HG02763 (cell line): ENCODE results near the gene GDI2.
"Not testable (repeated sequence)": the region's sequence is repeated elsewhere in the genome, so short reads cannot be mapped to it uniquely, and the experiment has no call there.

Experiments
- ATAC-seq: cut with Tn5 transposase; IDR thresholded peaks from one replicate; pipeline ENCODE4 v1.9.1; 2021; ENCODE audit warnings: mild to moderate bottlenecking, moderate library complexity; ENCODE audit not compliant: unreplicated experiment

GDI2 gene

GRCh38 chr10:5813341-5814109 lies at the start of gene GDI2:
TSS of gene GDI2 (minus strand) at chr10:5813434. CDS start at chr10:5813258, 176 bp downstream.
- peak; percentile 82 for ATAC-seq

GRCh38 chr10:5862360-5862961 lies 49.2 kb upstream of the GDI2 start:
- ATAC-seq, result peak; percentile 93

- ATAC-seq, result no peak
Measured at GRCh38 chr10:5860066-5860465, 46.8 kb upstream of the GDI2 start.

- ATAC-seq, result no peak
Measured at GRCh38 chr10:5858811-5859210, 45.6 kb upstream of the GDI2 start.

- no peak for ATAC-seq
Measured at GRCh38 chr10:5856701-5857004, 43.4 kb upstream of the GDI2 start.

- no peak for ATAC-seq
Measured at GRCh38 chr10:5855979-5856700, 42.9 kb upstream of the GDI2 start.

- no peak for ATAC-seq
Measured at GRCh38 chr10:5854131-5854475, 40.9 kb upstream of the GDI2 start.

- ATAC-seq, result not testable (repeated sequence)
Measured at GRCh38 chr10:5846667-5847066, 33.4 kb upstream of the GDI2 start.

- no peak for ATAC-seq
Measured at GRCh38 chr10:5844345-5845055, 31.3 kb upstream of the GDI2 start.

- ATAC-seq, result no peak
Measured at GRCh38 chr10:5843686-5844344, 30.6 kb upstream of the GDI2 start.

- no peak for ATAC-seq
Measured at GRCh38 chr10:5841965-5842364, 28.7 kb upstream of the GDI2 start.

- peak; percentile 63 for ATAC-seq
Measured at GRCh38 chr10:5840314-5841307, 27.4 kb upstream of the GDI2 start.

GRCh38 chr10:5836181-5836580 lies 22.9 kb upstream of the GDI2 start:
- not testable (repeated sequence) for ATAC-seq

GRCh38 chr10:5835446-5836095 lies 22.3 kb upstream of the GDI2 start:
- ATAC-seq, result no peak

GRCh38 chr10:5833814-5834213 lies 20.6 kb upstream of the GDI2 start:
- ATAC-seq, result no peak

- no peak for ATAC-seq
Measured at GRCh38 chr10:5832946-5833345, 19.7 kb upstream of the GDI2 start.

GRCh38 chr10:5831446-5831782 lies 18.2 kb upstream of the GDI2 start:
- no peak for ATAC-seq

- no peak for ATAC-seq
Measured at GRCh38 chr10:5830629-5831445, 17.6 kb upstream of the GDI2 start.

GRCh38 chr10:5829267-5829666 lies 16.0 kb upstream of the GDI2 start:
- no peak for ATAC-seq
